Heart right ventricle (tissue), 16 donors: Measurements from ENCODE around the gene TMSB10. TPM values are rescaled to one million over a fixed set of nuclear protein-coding genes. Genes with fewer than 3 reads are reported as not detected.

ENCODE experiments used
- ATAC-seq, 8 donors: fragments of 200-7000 bp; cut with Tn5 transposase; one replicate each; pipeline ENCODE4 v1.9.1; 2020; ENCODE audit warnings: mild to moderate bottlenecking in 8 of 8, moderate library complexity in 8 of 8, moderate number of reproducible peaks in 1 of 8
- DNase-seq, 2 donors: peaks; one replicate each; pipeline ENCODE4 v3.0.0-alpha.2; 2020
- H3K27ac ChIP-seq, 10 donors: fragments of 200-600 bp; sonication (generic) in 2 of 10; one replicate each; pipeline versions ENCODE4 v1.5.0 to v1.8.0; 2020 to 2022; ENCODE audit warnings: mild to moderate bottlenecking in 3 of 10
- H3K27me3 ChIP-seq, 7 donors: fragments of 200-600 bp; one replicate each; pipeline ENCODE4 v1.8.0; 2021 to 2022; ENCODE audit warnings: mild to moderate bottlenecking in 2 of 7
- H3K36me3 ChIP-seq, 9 donors: fragments of 200-600 bp; sonication (generic) in 1 of 9; one replicate each; pipeline versions ENCODE4 v1.5.0 to v1.8.0; 2020 to 2022; ENCODE audit warnings: mild to moderate bottlenecking in 2 of 9
- H3K4me1 ChIP-seq, 9 donors: fragments of 200-600 bp; sonication (generic) in 1 of 9; one replicate each; pipeline versions ENCODE4 v1.5.0 to v1.8.0; 2020 to 2022; ENCODE audit warnings: mild to moderate bottlenecking in 4 of 9
- H3K4me3 ChIP-seq, 10 donors: fragments of 200-600 bp; sonication (generic) in 2 of 10; one replicate each; pipeline versions ENCODE4 v1.5.0 to v1.8.0; 2020 to 2022; ENCODE audit warnings: mild to moderate bottlenecking in 7 of 10, moderate library complexity in 2 of 10
- H3K9me3 ChIP-seq, 11 donors: fragments of 200-600 bp in 10 of 11; sonication (generic) in 2 of 11; one replicate each; pipeline versions ENCODE4 v1.5.0 to v1.8.0; 2013 to 2022; ENCODE audit warnings: mild to moderate bottlenecking in 2 of 11, control low read depth in 1 of 11, moderate library complexity in 1 of 11
- CTCF ChIP-seq, 9 donors: fragments of 200-600 bp; sonication (generic) in 2 of 9; IDR thresholded peaks; one replicate each; pipeline versions ENCODE4 v1.5.0 to v1.8.0; 2021 to 2022; ENCODE audit warnings: antibody characterized with exemption in 9 of 9, mild to moderate bottlenecking in 5 of 9, moderate library complexity in 1 of 9
- WGBS, 2 donors: extraction: QIAGEN DNeasy Blood & Tissue Kit; methylation state at CpG; one replicate each; pipeline ENCODE4 v1.1.7; 2013; ENCODE audit warnings: inconsistent platforms in 1 of 2; 5-methylcytosine and 5-hydroxymethylcytosine counted together
- intact Hi-C, 10 donors: fragments of 100-400 bp; cut with DNase I; formaldehyde crosslinking; loops; one replicate each; pipeline versions ENCODE4 v1.11.1 to v1.14.2; 2022
- polyA plus RNA-seq, 2 donors: library from polyadenylated mRNA; stranded (reverse); fragments of 200-250 nt; gene quantifications; one replicate each; pipeline ENCODE4 v1.2.3, GENCODE V29; 2013
- total RNA-seq, 10 donors: library from RNA; stranded (reverse); fragmentation: NEBNext Ultra II Directional in 3 of 10; extraction: Animal tissue kit (Norgen Biotek cat#: 25700) in 3 of 10; gene quantifications; one replicate each; pipeline versions ENCODE4 v1.2.1 to v1.2.4, GENCODE V29; 2021 to 2023
- donor health status: Arrhythmogenic right ventricular cardiomyopathy.
- donor health status: ischemic (EF 13 %, LVEDD 7.1; RV severe dilation, severe dysfunction).
- donor health status: healthy with polysubstance abuse.
- donor health status: DM: no; HTN: yes; CAD: no.
- donor health status: DM: no; HTN: no; CAD: no.
- donor health status: ischemic (EF 25% LVEDD 6.9; RV normal size, moderate dysfunction).
- donor health status: ischemic (EF 25% LVEDD 5.7; RV mildly dilated, moderate dysfunction).
- donor health status: healthy.
- donor health status: DM: yes; HTN: yes; CAD: no.
- donor health status: Ischemic cardiomyopathy.
- donor health status: ischemic (EF 35%, LVEDD 5.7; RV mildly dilated, moderate dysfunction).
- donor health status: nonischemic (EF 11% LVEDD 7.7; RV severe dilation, severe dysfunction).
- donor health status: DM: yes; HTN: yes; CAD: no.
- donor health status: PGD.
- donor health status: ischemic (EF 29% LVEDD 5.4; RV normal size, mild dysfunction).
- donor health status: nonischemic (EF 23%, LVEDD 6.1; RV moderate dilation, normal function).

The TMSB10 gene
- total and polyA plus RNA-seq, 12 donors = 217 to 2,308 (median 343) TPM

- 70 to 72% methylated on average over 3 of the region's 3 CpGs for WGBS, 2 donors
- ATAC-seq (no peak), DNase-seq (no peak)
- peaks cover 0 to 3% (median 0%) of the 10 kb centered on the region in 7 donors for H3K27me3 ChIP-seq
- H3K4me1 ChIP-seq = peaks cover 0 to 29% (median 0%) of the 10 kb centered on the region in 9 donors
- H3K36me3 ChIP-seq = no peaks in the 10 kb centered on the region
- intact Hi-C loops = no loop called here
- H3K27ac ChIP-seq = peak overlapping the region in 1 of 10 donors; percentile 72
- H3K4me3 ChIP-seq = peak overlapping the region in 1 of 10 donors; percentile 33
- TF ChIP-seq CTCF (IDR thresholded peaks at IDR 0.05) = no peak
- no peaks in the 10 kb centered on the region for H3K9me3 ChIP-seq
These were observed 34.6 kb downstream of the TMSB10 start for GRCh38 chr2:84940088-84940470.

GRCh38 chr2:84940831-84941412 lies 35.5 kb downstream of the TMSB10 start:
- H3K4me3 ChIP-seq = no peak overlapping the region
- H3K27me3 ChIP-seq = peaks cover 0 to 3% (median 0%) of the 10 kb centered on the region in 7 donors
- no peak for TF ChIP-seq CTCF (IDR thresholded peaks at IDR 0.05)
- WGBS, 2 donors = 82 to 86% methylated on average over 3 of the region's 3 CpGs
- no peaks in the 10 kb centered on the region for H3K36me3 ChIP-seq
- peaks cover 0 to 36% (median 0%) of the 10 kb centered on the region in 9 donors for H3K4me1 ChIP-seq
- no peak overlapping the region for H3K27ac ChIP-seq
- no peak for ATAC-seq
- DNase-seq = no peak
- intact Hi-C loops = no loop called here
- no peaks in the 10 kb centered on the region for H3K9me3 ChIP-seq

- no peak for DNase-seq
- WGBS, 2 donors = 98 to 99% methylated on average over 2 of the region's 2 CpGs
- Histone ChIP-seq H3K4me3 (no peak overlapping the region), H3K36me3 (no peaks in the 10 kb centered on the region), H3K27ac (no peak overlapping the region), H3K9me3 (no peaks in the 10 kb centered on the region), H3K4me1 (peaks cover 0 to 45% (median 0%) of the 10 kb centered on the region in 9 donors), H3K27me3 (peaks cover 0 to 3% (median 0%) of the 10 kb centered on the region in 7 donors)
- ATAC-seq = no peak
- no peak for TF ChIP-seq CTCF (IDR thresholded peaks at IDR 0.05)
- intact Hi-C loops = no loop called here
These were observed 36.7 kb downstream of the TMSB10 start for GRCh38 chr2:84942166-84942565.

- TF ChIP-seq CTCF (IDR thresholded peaks at IDR 0.05) = no peak
- H3K4me3 ChIP-seq = no peak overlapping the region
- ATAC-seq = no peak
- DNase-seq = no peak
- no peak overlapping the region for H3K27ac ChIP-seq
- no peaks in the 10 kb centered on the region for H3K36me3 ChIP-seq
- intact Hi-C loops = no loop called here
- no peaks in the 10 kb centered on the region for H3K9me3 ChIP-seq
- 88 to 89% methylated on average over 4 of the region's 4 CpGs for WGBS, 2 donors
- H3K4me1 ChIP-seq = peaks cover 0 to 45% (median 0%) of the 10 kb centered on the region in 9 donors
- H3K27me3 ChIP-seq = peaks cover 0 to 3% (median 0%) of the 10 kb centered on the region in 7 donors
These were observed 37.5 kb downstream of the TMSB10 start for GRCh38 chr2:84942964-84943421.
